H1 (cell line): ENCODE results near the gene GAPDHS. TPM values are rescaled to one million over a fixed set of nuclear protein-coding genes. Genes with fewer than 3 reads are reported as not detected.

Source experiments
- CTCF ChIA-PET: fragments of 300-600 bp; sonication (Branson Sonifier 250); formaldehyde crosslinking; loops from one replicate; lab custom pipeline; 2021; ENCODE audit not compliant: partially characterized antibody; lab: Charles Lee
- POLR2A ChIA-PET: fragments of 300-600 bp; sonication (Branson Sonifier 250); formaldehyde crosslinking; loops from one replicate; lab custom pipeline; 2021; ENCODE audit warnings: inconsistent platforms; ENCODE audit not compliant: partially characterized antibody; lab: Charles Lee
- DNase-seq, 2 experiments: peaks; one replicate each; pipeline versions ENCODE4 v3.0.0 to v3.0.0-alpha.2; 2010 to 2022; ENCODE audit warnings: low spot score in 2 of 2, low read depth in 1 of 2, mixed read lengths in 1 of 2
- FAIRE-seq: peaks from 2 replicates; lab custom pipeline; 2011; peaks lifted over from hg19 to GRCh38; lab: Jason Lieb, UNC
- H2AFZ ChIP-seq: 2 replicates; pipeline ENCODE4 v1.8.1; 2012; ENCODE audit warnings: low read length, inconsistent platforms
- H2AK5ac ChIP-seq: 2 replicates; pipeline ENCODE4 v1.6.1; 2013; ENCODE audit warnings: low read depth, low read length
- H2BK120ac ChIP-seq: replicated peaks from 2 replicates; pipeline ENCODE3; 2013; ENCODE audit warnings: low read depth, low read length, inconsistent platforms
- H2BK12ac ChIP-seq: 2 replicates; pipeline ENCODE4 v1.6.1; 2013; ENCODE audit warnings: low read depth, low read length
- H2BK15ac ChIP-seq: 2 replicates; pipeline ENCODE4 v1.6.1; 2013; ENCODE audit warnings: low read length
- H2BK20ac ChIP-seq: 2 replicates; pipeline ENCODE4 v1.6.1; 2013; ENCODE audit warnings: low read length
- H2BK5ac ChIP-seq: 2 replicates; pipeline ENCODE4 v1.6.1; 2013; ENCODE audit warnings: low read depth, low read length
- H3K14ac ChIP-seq: 2 replicates; pipeline ENCODE4 v1.6.1; 2013; ENCODE audit warnings: inconsistent platforms; ENCODE audit not compliant: insufficient read length
- H3K18ac ChIP-seq: 2 replicates; pipeline ENCODE4 v1.6.1; 2013; ENCODE audit warnings: low read length; ENCODE audit errors: extremely low read depth
- H3K23ac ChIP-seq: 2 replicates; pipeline ENCODE4 v1.6.1; 2013; ENCODE audit warnings: inconsistent platforms; ENCODE audit not compliant: insufficient read length
- H3K23me2 ChIP-seq: 2 replicates; pipeline ENCODE4 v1.6.1; 2013; ENCODE audit warnings: low read depth, low read length
- H3K27ac ChIP-seq: 2 replicates; pipeline ENCODE4 v1.6.1; 2011; ENCODE audit warnings: low read depth, low read length, inconsistent platforms
- H3K27me3 ChIP-seq, 4 experiments: replicated peaks in 1 of 4; 1 replicate in 1 of 4; 2 replicates in 3 of 4; pipeline versions ENCODE4 v1.6.1 to v1.8.1; 2011 to 2013; ENCODE audit warnings: low read length in 3 of 4, mild to moderate bottlenecking in 3 of 4, inconsistent platforms in 2 of 4, mixed read lengths in 2 of 4, moderate library complexity in 1 of 4; ENCODE audit not compliant: control insufficient read depth in 3 of 4, insufficient read depth in 3 of 4; ENCODE audit errors: extremely low read depth in 1 of 4
- H3K36me3 ChIP-seq, 4 experiments: 2 replicates each; pipeline versions ENCODE4 v1.6.1 to v1.8.1; 2011 to 2013; ENCODE audit warnings: mild to moderate bottlenecking in 4 of 4, low read length in 3 of 4, moderate library complexity in 2 of 4, control low read depth in 1 of 4, inconsistent platforms in 1 of 4; ENCODE audit not compliant: insufficient read depth in 4 of 4, control insufficient read depth in 2 of 4
- H3K4ac ChIP-seq: replicated peaks from 2 replicates; pipeline ENCODE3; 2013; ENCODE audit warnings: low read length, low read depth, mixed read lengths, inconsistent platforms; ENCODE audit not compliant: insufficient read length
- H3K4me1 ChIP-seq, 4 experiments: replicated peaks in 1 of 4; 1 replicate in 1 of 4; 2 replicates in 3 of 4; pipeline versions ENCODE4 v1.6.1 to v1.8.1; 2011 to 2013; ENCODE audit warnings: low read length in 3 of 4, inconsistent platforms in 2 of 4, mixed read lengths in 1 of 4; ENCODE audit not compliant: insufficient read depth in 4 of 4, control insufficient read depth in 3 of 4
- H3K4me2 ChIP-seq, 2 experiments: 2 replicates each; pipeline versions ENCODE4 v1.6.1 to v1.8.1; 2011 to 2013; ENCODE audit warnings: low read depth in 2 of 2, low read length in 2 of 2, control low read depth in 1 of 2, inconsistent platforms in 1 of 2, mild to moderate bottlenecking in 1 of 2; ENCODE audit not compliant: insufficient read depth in 1 of 2
- H3K4me3 ChIP-seq, 4 experiments: fragments of 200-600, 300-600 bp in 1 of 4; sonication (generic), shearing (Covaris generic), sonication (Bioruptor Twin) in 1 of 4; 2 replicates each; pipeline versions ENCODE4 v1.5.1 to v1.8.1; 2011 to 2016; ENCODE audit warnings: low read length in 4 of 4, low read depth in 3 of 4, control low read depth in 2 of 4, inconsistent platforms in 2 of 4, mild to moderate bottlenecking in 2 of 4, mixed read lengths in 1 of 4, moderate library complexity in 1 of 4; ENCODE audit not compliant: insufficient read depth in 2 of 4; ENCODE audit errors: extremely low read depth in 1 of 4
- H3K56ac ChIP-seq: replicated peaks from 2 replicates; pipeline ENCODE3; 2013; ENCODE audit warnings: low read depth, mild to moderate bottlenecking, mixed read lengths, low read length, inconsistent platforms; ENCODE audit not compliant: insufficient read length
- H3K79me1 ChIP-seq: 2 replicates; pipeline ENCODE4 v1.6.1; 2013; ENCODE audit warnings: low read depth, low read length, control low read depth
- H3K79me2 ChIP-seq, 2 experiments: 2 replicates each; pipeline versions ENCODE4 v1.6.1 to v1.8.1; 2012 to 2013; ENCODE audit warnings: low read length in 2 of 2, mild to moderate bottlenecking in 2 of 2, inconsistent platforms in 1 of 2; ENCODE audit not compliant: insufficient read depth in 2 of 2, control insufficient read depth in 1 of 2
- H3K9ac ChIP-seq, 4 experiments: replicated peaks in 1 of 4; 1 replicate in 1 of 4; 2 replicates in 3 of 4; pipeline versions ENCODE4 v1.6.1 to v1.8.1; 2011 to 2013; ENCODE audit warnings: low read depth in 3 of 4, low read length in 3 of 4, control low read depth in 2 of 4, mild to moderate bottlenecking in 2 of 4, moderate library complexity in 2 of 4, inconsistent platforms in 1 of 4; ENCODE audit errors: extremely low read depth in 1 of 4
- H3K9me3 ChIP-seq, 2 experiments: 2 replicates each; pipeline versions ENCODE4 v1.6.1 to v1.8.1; 2012 to 2013; ENCODE audit warnings: mild to moderate bottlenecking in 2 of 2, moderate library complexity in 2 of 2, control low read depth in 1 of 2, inconsistent platforms in 1 of 2, low read depth in 1 of 2, low read length in 1 of 2, mixed read lengths in 1 of 2; ENCODE audit not compliant: insufficient read depth in 2 of 2
- H4K20me1 ChIP-seq, 2 experiments: replicated peaks in 1 of 2; 2 replicates each; pipeline versions ENCODE3 to v1.8.1; 2011 to 2013; ENCODE audit warnings: inconsistent platforms in 2 of 2, low read length in 2 of 2, mild to moderate bottlenecking in 1 of 2; ENCODE audit not compliant: insufficient read depth in 2 of 2, control insufficient read depth in 1 of 2
- H4K5ac ChIP-seq: 2 replicates; pipeline ENCODE4 v1.6.1; 2013; ENCODE audit warnings: low read length, low read depth, mixed read lengths, inconsistent platforms; ENCODE audit not compliant: insufficient read length
- H4K8ac ChIP-seq: 2 replicates; pipeline ENCODE4 v1.8.0; 2013; ENCODE audit warnings: mild to moderate bottlenecking, moderate library complexity, low read length, inconsistent platforms; ENCODE audit not compliant: insufficient read depth; ENCODE audit errors: extremely low read depth
- H4K91ac ChIP-seq: replicated peaks from 2 replicates; pipeline ENCODE3; 2013; ENCODE audit warnings: low read length, mixed read lengths, inconsistent platforms; ENCODE audit not compliant: insufficient read length
- BRCA1 ChIP-seq: IDR thresholded peaks from 2 replicates; pipeline ENCODE4 v1.6.1; 2012; ENCODE audit warnings: low read depth, low read length, improper control_type of control experiment
- POU5F1 ChIP-seq: IDR thresholded peaks from 2 replicates; pipeline ENCODE4 v1.6.1; 2011; ENCODE audit warnings: low read depth, mild to moderate bottlenecking, low read length, moderate library complexity
- SIRT6 ChIP-seq: IDR thresholded peaks from one replicate; pipeline ENCODE4 v1.7.1; 2012; ENCODE audit warnings: low read length, inconsistent platforms
- WGBS, 2 experiments: shearing (Covaris generic) in 1 of 2; methylation state at CpG; one replicate each; pipeline versions ENCODE4 v1.1.6 to v1.1.7; 2013 to 2015; ENCODE audit warnings: low lambda C conversion rate in 2 of 2, mixed read lengths in 2 of 2, inconsistent platforms in 1 of 2, low coverage in 1 of 2, missing lambda C conversion rate in 1 of 2; ENCODE audit not compliant: insufficient replicate concordance in 2 of 2, insufficient coverage in 1 of 2, insufficient read length in 1 of 2; ENCODE audit errors: extremely low coverage in 1 of 2, missing lambda C conversion rate in 1 of 2; 5-methylcytosine and 5-hydroxymethylcytosine counted together
- polyA plus RNA-seq, 7 experiments: library from polyadenylated mRNA; depleted of rRNA in 3 of 7; stranded (reverse) in 5 of 7; unstranded in 2 of 7; fragments of >200 nt in 5 of 7; fragments of 200-250 nt in 2 of 7; gene quantifications; 1 replicate in 5 of 7; 2 replicates in 1 of 7; 4 replicates in 1 of 7; pipeline versions ENCODE4 v1.2.1 to v1.2.3, GENCODE V29; 2011 to 2013; ENCODE audit warnings: missing spikeins in 2 of 7, mixed read lengths in 2 of 7
- total RNA-seq: library from RNA; stranded (reverse); fragmentation: NEBNext Ultra II Directional; extraction: Animal tissue kit (Norgen Biotek cat#: 25700); gene quantifications from 2 replicates; pipeline ENCODE4 v1.2.1, GENCODE V29; 2021

GAPDHS gene
- total and polyA plus RNA-seq, 2 of the 8 experiments (the other 6 are each of a cell fraction or from before 2014, with no cell fraction given): 0.26 TPM; not detected in 1

DNA sequence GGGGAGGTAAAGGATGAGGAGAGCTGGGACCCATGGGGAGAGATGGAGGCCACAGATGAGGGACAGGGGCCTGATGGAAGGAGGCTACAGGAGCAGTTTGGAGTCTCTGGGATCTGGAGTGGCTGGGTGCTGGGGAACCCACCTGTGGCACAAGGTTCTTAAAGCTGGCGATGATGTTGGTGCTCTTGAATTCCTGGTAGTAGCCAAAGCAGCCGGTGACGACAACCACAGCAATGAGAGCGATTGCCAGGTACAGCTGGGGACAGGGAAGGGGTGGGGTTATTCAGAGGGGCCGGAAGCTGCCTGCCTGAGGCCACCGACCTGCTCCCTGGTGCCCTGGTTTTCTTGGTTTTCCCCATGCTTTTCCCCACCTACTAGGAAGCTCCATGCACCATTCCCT, 27.4 kb downstream of the GAPDHS start:
- H2BK5ac ChIP-seq: no peak overlapping the region
- no peak overlapping the region for H3K4me2 ChIP-seq
- H3K23me2 ChIP-seq: peaks cover 4% of the 10 kb centered on the region; the same call in 1 of the 2 replicates
- FAIRE-seq (no peak), DNase-seq (no peak)
- H3K4me1 ChIP-seq: peaks cover 0 to 6% (median 4%) of the 10 kb centered on the region in 4 experiments; a peak in 3 of 7 replicates
- H2AK5ac ChIP-seq: no peak overlapping the region
- H3K23ac ChIP-seq: no peak overlapping the region
- H3K79me2 ChIP-seq: no peaks in the 10 kb centered on the region
- no peak overlapping the region for H4K8ac ChIP-seq
- no peaks in the 10 kb centered on the region for H3K79me1 ChIP-seq
- H3K9me3 ChIP-seq: no peaks in the 10 kb centered on the region; a peak in 1 of 4 replicates
- H4K91ac ChIP-seq: no peak overlapping the region
- H3K9ac ChIP-seq: no peak overlapping the region
- H3K4ac ChIP-seq: no peak overlapping the region
- H3K27me3 ChIP-seq: peaks cover 0 to 16% (median 12%) of the 10 kb centered on the region in 4 experiments; a peak in 5 of 7 replicates
- ChIA-PET CTCF (interaction anchor here (1.2 to 7.7 kb wide), 4 partner anchors 12 to 120 kb away, joined by 3 to 90 read pairs (median 4); partner anchors contain the start of gene PMIS2), POLR2A (interaction anchor here (1.2 kb wide), 1 partner anchor 54 kb away, joined by 4 read pairs; no protein-coding TSS in a partner anchor)
- H3K56ac ChIP-seq: no peak overlapping the region
- 85% methylated on average over 6 of the region's 6 CpGs; no CpG with 5 or more reads in 1 of the 2 experiments for WGBS, 2 experiments
- no peak overlapping the region for H3K18ac ChIP-seq
- H3K27ac ChIP-seq: no peak overlapping the region
- H4K20me1 ChIP-seq: peaks cover 7 to 8% of the 10 kb centered on the region in 2 experiments
- no peak overlapping the region for H2BK120ac ChIP-seq
- H3K14ac ChIP-seq: no peak overlapping the region
- H3K4me3 ChIP-seq: no peak overlapping the region
- TF ChIP-seq BRCA1 (no peak), SIRT6 (no peak), POU5F1 (no peak)
- no peak overlapping the region for H2AFZ ChIP-seq
- H4K5ac ChIP-seq: no peak overlapping the region
- H2BK15ac ChIP-seq: no peak overlapping the region
- no peak overlapping the region for H2BK20ac ChIP-seq
- no peak overlapping the region for H2BK12ac ChIP-seq
- no peaks in the 10 kb centered on the region for H3K36me3 ChIP-seq
